Measurements from ENCODE around the gene CPB2. TPM values are rescaled to one million over a fixed set of nuclear protein-coding genes. Genes with fewer than 3 reads are reported as not detected.

Gene CPB2
- total and polyA plus RNA-seq, 4 donors: 175 to 997 (median 504) TPM

- peaks cover 2 to 38% (median 15%) of the 10 kb centered on the region in 4 donors for H3K4me1 ChIP-seq (ENCODE audit: control insufficient read depth in 4 of 4, insufficient read depth in 4 of 4, low read length in 3 of 4)
- TF ChIP-seq TAF1 (conservative IDR thresholded peaks at IDR 0.05) (no peak), HNF4A (conservative IDR thresholded peaks at IDR 0.05) (no peak), CTCF (IDR thresholded peaks at IDR 0.05; ENCODE audit: low read depth, low read length, missing input control) (no peak), YY1 (IDR thresholded peaks at IDR 0.05) (no peak), SP1 (IDR thresholded peaks at IDR 0.05) (no peak), EGR1 (IDR thresholded peaks at IDR 0.05; ENCODE audit: low read depth in 2 of 2) (no peak), RXRA (IDR thresholded peaks at IDR 0.05) (no peak), ATF3 (IDR thresholded peaks at IDR 0.05) (no peak), HNF4G (IDR thresholded peaks at IDR 0.05) (no peak)
- TF ChIP-seq, protein P1, sequence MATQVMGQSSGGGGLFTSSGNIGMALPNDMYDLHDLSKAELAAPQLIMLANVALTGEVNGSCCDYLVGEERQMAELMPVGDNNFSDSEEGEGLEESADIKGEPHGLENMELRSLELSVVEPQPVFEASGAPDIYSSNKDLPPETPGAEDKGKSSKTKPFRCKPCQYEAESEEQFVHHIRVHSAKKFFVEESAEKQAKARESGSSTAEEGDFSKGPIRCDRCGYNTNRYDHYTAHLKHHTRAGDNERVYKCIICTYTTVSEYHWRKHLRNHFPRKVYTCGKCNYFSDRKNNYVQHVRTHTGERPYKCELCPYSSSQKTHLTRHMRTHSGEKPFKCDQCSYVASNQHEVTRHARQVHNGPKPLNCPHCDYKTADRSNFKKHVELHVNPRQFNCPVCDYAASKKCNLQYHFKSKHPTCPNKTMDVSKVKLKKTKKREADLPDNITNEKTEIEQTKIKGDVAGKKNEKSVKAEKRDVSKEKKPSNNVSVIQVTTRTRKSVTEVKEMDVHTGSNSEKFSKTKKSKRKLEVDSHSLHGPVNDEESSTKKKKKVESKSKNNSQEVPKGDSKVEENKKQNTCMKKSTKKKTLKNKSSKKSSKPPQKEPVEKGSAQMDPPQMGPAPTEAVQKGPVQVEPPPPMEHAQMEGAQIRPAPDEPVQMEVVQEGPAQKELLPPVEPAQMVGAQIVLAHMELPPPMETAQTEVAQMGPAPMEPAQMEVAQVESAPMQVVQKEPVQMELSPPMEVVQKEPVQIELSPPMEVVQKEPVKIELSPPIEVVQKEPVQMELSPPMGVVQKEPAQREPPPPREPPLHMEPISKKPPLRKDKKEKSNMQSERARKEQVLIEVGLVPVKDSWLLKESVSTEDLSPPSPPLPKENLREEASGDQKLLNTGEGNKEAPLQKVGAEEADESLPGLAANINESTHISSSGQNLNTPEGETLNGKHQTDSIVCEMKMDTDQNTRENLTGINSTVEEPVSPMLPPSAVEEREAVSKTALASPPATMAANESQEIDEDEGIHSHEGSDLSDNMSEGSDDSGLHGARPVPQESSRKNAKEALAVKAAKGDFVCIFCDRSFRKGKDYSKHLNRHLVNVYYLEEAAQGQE (IDR thresholded peaks at IDR 0.05): no peak
- H3K9me3 ChIP-seq (ENCODE audit: control insufficient read depth in 4 of 4, low read length in 3 of 4): no peaks in the 10 kb centered on the region
- peak overlapping the region; percentile 85 to 96 for H3K9ac ChIP-seq (ENCODE audit: low read depth in 1 of 2, low read length in 2 of 2)
- no peaks in the 10 kb centered on the region for H3K27me3 ChIP-seq (ENCODE audit: control insufficient read depth in 4 of 4, insufficient read depth in 4 of 4, low read length in 3 of 4)
- DNase-seq (ENCODE audit: low spot score): no peak
- peak overlapping the region; percentile 79 to 89 (median 87) for H3K4me3 ChIP-seq (ENCODE audit: low read depth in 1 of 3, low read length in 3 of 3)
- peak overlapping the region; percentile 91 to 94 for H3K27ac ChIP-seq (ENCODE audit: low read depth in 1 of 2, low read length in 2 of 2)
- under 1% methylated on average over 7 of the region's 7 CpGs for WGBS
- H3K36me3 ChIP-seq (ENCODE audit: control insufficient read depth in 4 of 4, insufficient read depth in 3 of 4, low read depth in 1 of 4, low read length in 3 of 4): peaks cover 2 to 28% (median 10%) of the 10 kb centered on the region in 4 donors
Observed at GRCh38 chr13:46051968-46052318, 52.9 kb downstream of the CPB2 start.

DNA sequence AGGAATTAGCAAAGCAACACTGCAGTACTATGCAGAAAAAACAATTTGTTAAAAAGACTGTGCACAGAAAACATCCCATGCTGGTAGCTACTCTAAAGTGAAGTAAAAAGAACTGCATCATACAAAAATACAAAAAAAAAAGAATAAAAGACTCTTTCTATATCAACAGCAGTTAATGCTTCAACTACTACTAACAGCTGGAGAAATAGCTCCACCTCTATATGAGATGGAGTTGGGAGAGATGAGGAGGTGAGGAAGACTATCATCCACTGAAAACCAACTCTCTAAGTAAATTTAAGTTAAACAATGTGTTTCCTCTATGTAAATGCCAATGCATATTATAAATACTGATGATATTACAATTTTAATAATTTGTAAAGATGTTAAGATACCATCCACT lies 54.1 kb downstream of the CPB2 start:
- no peak overlapping the region for H3K27ac ChIP-seq (ENCODE audit: low read depth in 1 of 2, low read length in 2 of 2)
- H3K4me1 ChIP-seq (ENCODE audit: control insufficient read depth in 4 of 4, insufficient read depth in 4 of 4, low read length in 3 of 4): peaks cover 0 to 35% (median 15%) of the 10 kb centered on the region in 4 donors
- DNase-seq (ENCODE audit: low spot score): no peak
- no peaks in the 10 kb centered on the region for H3K9me3 ChIP-seq (ENCODE audit: control insufficient read depth in 4 of 4, low read length in 3 of 4)
- H3K27me3 ChIP-seq (ENCODE audit: control insufficient read depth in 4 of 4, insufficient read depth in 4 of 4, low read length in 3 of 4): no peaks in the 10 kb centered on the region
- no peak overlapping the region for H3K9ac ChIP-seq (ENCODE audit: low read depth in 1 of 2, low read length in 2 of 2)
- TF ChIP-seq RXRA (IDR thresholded peaks at IDR 0.05) (no peak), TAF1 (conservative IDR thresholded peaks at IDR 0.05) (no peak), CTCF (IDR thresholded peaks at IDR 0.05; ENCODE audit: low read depth, low read length, missing input control) (no peak), FOXA1 (IDR thresholded peaks at IDR 0.05) (no peak), ATF3 (IDR thresholded peaks at IDR 0.05) (no peak), JUND (IDR thresholded peaks at IDR 0.05) (no peak), GABPA (IDR thresholded peaks at IDR 0.05 in 1 of 2, conservative IDR thresholded peaks at IDR 0.05 in 1 of 2) (no peak), HNF4A (conservative IDR thresholded peaks at IDR 0.05) (no peak), FOXA2 (IDR thresholded peaks at IDR 0.05) (no peak), HNF4G (IDR thresholded peaks at IDR 0.05) (no peak)
- TF ChIP-seq, protein P1 (IDR thresholded peaks at IDR 0.05): no peak
- H3K36me3 ChIP-seq (ENCODE audit: control insufficient read depth in 4 of 4, insufficient read depth in 3 of 4, low read depth in 1 of 4, low read length in 3 of 4): peaks cover 2 to 18% (median 8%) of the 10 kb centered on the region in 4 donors
- H3K4me3 ChIP-seq (ENCODE audit: low read depth in 1 of 3, low read length in 3 of 3): no peak overlapping the region

Measured in liver (tissue), 9 donors.